Ovary (tissue), 9 donors: ENCODE data around the gene ANK2. TPM values are rescaled to one million over a fixed set of nuclear protein-coding genes. Genes with fewer than 3 reads are reported as not detected.

ENCODE experiments used
- DNase-seq, 5 donors: peaks; one replicate each; pipeline ENCODE4 v3.0.0-alpha.2; 2019 to 2020
- H3K27ac ChIP-seq, 2 donors: fragments of 200-600 bp; one replicate each; pipeline versions ENCODE4 v1.5.1 to v1.8.0; 2019 to 2022
- H3K27me3 ChIP-seq: fragments of 200-600 bp; one replicate; pipeline ENCODE4 v1.8.0; 2022
- H3K36me3 ChIP-seq: fragments of 200-600 bp; sonication (generic); one replicate; pipeline ENCODE4 v1.5.1; 2019
- H3K4me1 ChIP-seq: one replicate; pipeline ENCODE4 v1.8.1; 2013; ENCODE audit warnings: mild to moderate bottlenecking, moderate library complexity; ENCODE audit not compliant: insufficient read depth
- H3K4me3 ChIP-seq: fragments of 200-600 bp; sonication (generic); one replicate; pipeline ENCODE4 v1.5.1; 2017
- H3K9me3 ChIP-seq, 2 donors: fragments of 200-600 bp in 1 of 2; sonication (generic) in 1 of 2; one replicate each; pipeline versions ENCODE4 v1.5.1 to v1.8.1; 2013 to 2019; ENCODE audit warnings: mild to moderate bottlenecking in 1 of 2, moderate library complexity in 1 of 2
- CTCF ChIP-seq, 3 donors: fragments of 450-650 bp in 2 of 3; fragments of 200-600 bp in 1 of 3; IDR thresholded peaks; one replicate each; pipeline versions ENCODE4 v1.5.1 to v1.8.0; 2016 to 2022; ENCODE audit warnings: antibody characterized with exemption in 3 of 3, mild to moderate bottlenecking in 1 of 3
- EP300 ChIP-seq: sonication (generic); formaldehyde crosslinking; IDR thresholded peaks from one replicate; pipeline ENCODE4 v1.6.1; 2017; ENCODE audit warnings: antibody characterized with exemption
- POLR2A ChIP-seq: fragments of 450-650 bp; IDR thresholded peaks from one replicate; pipeline ENCODE4 v1.6.1; 2017; ENCODE audit warnings: antibody characterized with exemption, mild to moderate bottlenecking, moderate library complexity
- WGBS, 3 donors: extraction: QIAGEN DNeasy Blood & Tissue Kit in 1 of 3; methylation state at CpG; one replicate each; pipeline versions ENCODE4 v1.1.5 to v1.1.7; 2013 to 2017; 5-methylcytosine and 5-hydroxymethylcytosine counted together
- intact Hi-C, 4 donors: fragments of 100-400 bp; cut with DNase I; formaldehyde crosslinking; loops; one replicate each; pipeline versions ENCODE4 v1.11.0 to v1.15.1; 2022 to 2023
- polyA plus RNA-seq, 2 donors: library from polyadenylated mRNA; stranded (reverse); fragments of 200-250 nt in 1 of 2; fragments of 350-450 nt in 1 of 2; fragmentation: Illumina TruSeq in 1 of 2; extraction: RNeasy Lipid Tissue Mini Kit (QIAGEN cat#74804) in 1 of 2; gene quantifications; one replicate each; pipeline ENCODE4 v1.2.3, GENCODE V29; 2013 to 2014
- total RNA-seq, 7 donors: library from RNA; depleted of rRNA in 2 of 7; stranded (reverse); fragments of >200 nt in 2 of 7; fragmentation: NEBNext Ultra II Directional in 3 of 7; extraction: Animal tissue kit (Norgen Biotek cat#: 25700) in 3 of 7; gene quantifications; one replicate each; pipeline versions ENCODE4 v1.1.0 to v1.2.4, GENCODE V29; 2016 to 2023
- donor health status: DM: no; HTN: no; CAD: no; lungs with moderate emphysema.
- donor health status: DM: no; HTN: no; CAD: no.
- donor health status: Bipolar disorder and iron deficiency.
- donor health status: DM: yes; HTN: yes; CAD: no.
- donor health status: DM: no; HTN: no; CAD: no.
- donor health status: DM: yes; HTN: yes; CAD: no.

The ANK2 gene
- total and polyA plus RNA-seq, 9 donors, result 26.4 to 120 (median 66.9) TPM

GRCh38 chr4:113109106-113109718, 59.8 kb downstream of the ANK2 start:
- intact Hi-C loops, result no loop called here
- H3K27ac ChIP-seq, result peak overlapping the region in 1 of 2 donors; percentile 62
- 6 to 33% (median 11%) methylated on average over 4 of the region's 4 CpGs for WGBS, 3 donors

DNA sequence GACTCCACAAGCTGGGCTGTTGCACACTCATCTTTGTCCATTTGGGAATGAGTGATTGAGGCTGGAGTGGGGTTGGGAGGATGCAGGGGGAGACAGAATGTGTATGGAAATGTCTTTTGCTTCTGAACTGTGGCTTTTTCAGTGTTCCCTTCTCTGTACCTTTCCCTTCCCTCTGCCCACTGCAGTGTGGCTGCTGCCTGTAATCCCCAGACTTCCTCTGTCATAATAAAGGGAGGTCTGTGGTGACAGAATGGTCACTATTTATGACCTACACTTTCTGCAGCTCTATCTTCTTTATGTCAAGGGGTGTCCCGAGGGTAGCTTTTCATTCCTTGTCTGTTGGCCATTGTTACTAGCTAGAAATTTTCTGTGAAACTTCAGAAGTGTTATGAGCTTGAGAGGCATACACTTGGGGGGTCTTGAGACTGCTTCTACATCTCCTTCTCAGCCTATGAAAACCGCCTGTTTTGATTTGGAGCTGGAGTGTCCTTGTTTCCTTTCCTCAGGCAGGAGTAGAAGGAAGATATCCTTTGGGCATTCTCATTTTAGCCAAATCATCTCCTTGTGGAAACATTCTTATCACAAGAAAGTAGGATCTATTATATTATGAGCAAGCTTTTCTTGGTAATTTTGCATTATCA, 63.0 kb downstream of the ANK2 start:
- no peak for DNase-seq
- intact Hi-C loops, result no loop called here
- no peak for TF ChIP-seq EP300
- no peak for TF ChIP-seq POLR2A
- TF ChIP-seq CTCF (IDR thresholded peaks at IDR 0.05), result no peak
- Histone ChIP-seq H3K27me3 (no peaks in the 10 kb centered on the region), H3K4me3 (no peak overlapping the region), H3K4me1 (peaks cover 4% of the 10 kb centered on the region), H3K9me3 (no peaks in the 10 kb centered on the region), H3K27ac (no peak overlapping the region), H3K36me3 (no peaks in the 10 kb centered on the region)
- WGBS, 3 donors, result 71 to 78% (median 76%) methylated on average over 2 of the region's 2 CpGs

More at GRCh38 chr4:113109106-113109718, 59.8 kb downstream of the ANK2 start:
- Histone ChIP-seq H3K4me3 (no peak overlapping the region), H3K4me1 (peaks cover 6% of the 10 kb centered on the region), H3K9me3 (no peaks in the 10 kb centered on the region), H3K36me3 (no peaks in the 10 kb centered on the region), H3K27me3 (no peaks in the 10 kb centered on the region)
- TF ChIP-seq CTCF (IDR thresholded peaks at IDR 0.05) (no peak), POLR2A (no peak), EP300 (no peak)
- DNase-seq, result no peak

- no peaks in the 10 kb centered on the region for H3K36me3 ChIP-seq
- H3K4me3 ChIP-seq, result no peak overlapping the region
- peaks cover 4% of the 10 kb centered on the region for H3K4me1 ChIP-seq
- H3K27me3 ChIP-seq, result no peaks in the 10 kb centered on the region
- no peak overlapping the region for H3K27ac ChIP-seq
- no peak for DNase-seq
- TF ChIP-seq EP300 (no peak), POLR2A (no peak), CTCF (IDR thresholded peaks at IDR 0.05) (no peak)
- 87 to 93% (median 92%) methylated on average over 2 of the region's 2 CpGs for WGBS, 3 donors
- intact Hi-C loops, result no loop called here
- H3K9me3 ChIP-seq, result no peaks in the 10 kb centered on the region
These were observed 63.7 kb downstream of the ANK2 start for GRCh38 chr4:113113151-113113550.

DNA sequence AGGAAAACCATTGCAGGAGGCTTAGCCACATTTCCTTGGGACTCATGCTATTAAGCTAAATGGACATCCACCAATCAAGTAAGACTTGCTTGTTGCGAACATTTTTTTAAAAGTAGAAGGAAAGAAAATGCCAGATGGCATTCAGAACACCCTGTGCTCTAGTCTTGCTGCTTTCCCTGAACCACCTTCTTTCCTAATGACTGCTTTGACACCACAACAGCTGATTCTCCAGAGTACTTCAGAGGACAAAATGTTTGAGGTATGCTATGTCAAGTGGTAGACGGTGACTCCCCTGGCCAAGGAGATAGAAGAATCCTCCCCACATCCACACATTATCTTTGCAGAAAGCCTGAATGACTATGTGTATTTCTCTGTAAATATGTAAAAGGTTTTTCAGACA, 65.4 kb downstream of the ANK2 start:
- H3K4me3 ChIP-seq, result no peak overlapping the region
- TF ChIP-seq CTCF (IDR thresholded peaks at IDR 0.05), result no peak
- intact Hi-C loops, result no loop called here
- H3K27ac ChIP-seq, result no peak overlapping the region
- peaks cover 4% of the 10 kb centered on the region for H3K4me1 ChIP-seq
- H3K9me3 ChIP-seq, result no peaks in the 10 kb centered on the region
- no peak for DNase-seq
- 66 to 82% (median 69%) methylated on average over 2 of the region's 2 CpGs for WGBS, 3 donors
- H3K27me3 ChIP-seq, result no peaks in the 10 kb centered on the region
- no peaks in the 10 kb centered on the region for H3K36me3 ChIP-seq
